ENCODE data around the gene GNAT2. TPM values are rescaled to one million over a fixed set of nuclear protein-coding genes. Genes with fewer than 3 reads are reported as not detected.

Gene GNAT2
- polyA plus RNA-seq, 1 experiment, result 0.09 TPM

GRCh38 chr1:109627692-109628399, 8.4 kb upstream of the GNAT2 start:
- Histone ChIP-seq H3K4me3 (ENCODE audit: low read depth, low read length) (no peak overlapping the region), H3K36me3 (ENCODE audit: control insufficient read depth, insufficient read depth, low read length) (peaks cover 55% of the 10 kb centered on the region), H3K27me3 (ENCODE audit: control insufficient read depth, insufficient read depth, low read length) (no peaks in the 10 kb centered on the region)
- ChIA-PET CTCF (interaction anchor here (2.0 to 13.3 kb wide), 2 partner anchors 11 to 82 kb away, joined by 5 to 153 read pairs; no protein-coding TSS in a partner anchor), POLR2A (no interaction called here)
- DNase-seq (ENCODE audit: low read depth), result no peak
- TF ChIP-seq CTCF (IDR thresholded peaks at IDR 0.05; ENCODE audit: insufficient read depth, low read depth, low read length), result no peak

GRCh38 chr1:109626682-109627408, 7.4 kb upstream of the GNAT2 start:
- no peaks in the 10 kb centered on the region for H3K27me3 ChIP-seq (ENCODE audit: control insufficient read depth, insufficient read depth, low read length)
- ChIA-PET POLR2A (no interaction called here), CTCF (interaction anchor here (2.0 to 13.3 kb wide), 2 partner anchors 12 to 81 kb away, joined by 5 to 153 read pairs; no protein-coding TSS in a partner anchor)
- H3K4me3 ChIP-seq (ENCODE audit: low read depth, low read length), result no peak overlapping the region
- TF ChIP-seq CTCF (IDR thresholded peaks at IDR 0.05; ENCODE audit: insufficient read depth, low read depth, low read length), result no peak
- no peak for DNase-seq (ENCODE audit: low read depth)
- peaks cover 51% of the 10 kb centered on the region for H3K36me3 ChIP-seq (ENCODE audit: control insufficient read depth, insufficient read depth, low read length)

GRCh38 chr1:109625601-109626560, 6.5 kb upstream of the GNAT2 start:
- CTCF ChIA-PET, result interaction anchor here (0.9 to 13.3 kb wide), 6 partner anchors 12 to 148 kb away, joined by 3 to 153 read pairs (median 4); no protein-coding TSS in a partner anchor
- H3K36me3 ChIP-seq (ENCODE audit: control insufficient read depth, insufficient read depth, low read length), result peaks cover 42% of the 10 kb centered on the region
- H3K27me3 ChIP-seq (ENCODE audit: control insufficient read depth, insufficient read depth, low read length), result no peaks in the 10 kb centered on the region
- H3K4me3 ChIP-seq (ENCODE audit: low read depth, low read length), result no peak overlapping the region
- no peak for DNase-seq (ENCODE audit: low read depth)
- no peak for TF ChIP-seq CTCF (IDR thresholded peaks at IDR 0.05; ENCODE audit: insufficient read depth, low read depth, low read length)
- POLR2A ChIA-PET, result no interaction called here

- ChIA-PET CTCF (interaction anchor here (0.9 to 13.3 kb wide), 7 partner anchors 13 to 359 kb away, joined by 3 to 153 read pairs (median 4); partner anchors contain the start of genes AHCYL1 and GNAI3), POLR2A (no interaction called here)
- TF ChIP-seq CTCF (IDR thresholded peaks at IDR 0.05; ENCODE audit: insufficient read depth, low read depth, low read length), result no peak
Measured at GRCh38 chr1:109625176-109625575, 5.8 kb upstream of the GNAT2 start.

More at GRCh38 chr1:109625176-109625575, 5.8 kb upstream of the GNAT2 start:
- peaks cover 38% of the 10 kb centered on the region for H3K36me3 ChIP-seq (ENCODE audit: control insufficient read depth, insufficient read depth, low read length)
- no peaks in the 10 kb centered on the region for H3K27me3 ChIP-seq (ENCODE audit: control insufficient read depth, insufficient read depth, low read length)
- no peak overlapping the region for H3K4me3 ChIP-seq (ENCODE audit: low read depth, low read length)
- no peak for DNase-seq (ENCODE audit: low read depth)
